Endothelial cell of umbilical vein (primary cell): ENCODE data around the gene JDP2.

Experiments
- EZH2 ChIP-seq: IDR thresholded peaks from 2 replicates; pipeline ENCODE4 v1.6.1; 2012; ENCODE audit warnings: borderline replicate concordance, low read depth, mild to moderate bottlenecking, moderate library complexity, low read length, inconsistent platforms; ENCODE audit not compliant: severe bottlenecking
- JUN ChIP-seq: IDR thresholded peaks from 2 replicates; pipeline ENCODE4 v1.6.1; 2011; ENCODE audit warnings: borderline replicate concordance, low read depth; ENCODE audit not compliant: insufficient read length, insufficient read depth
- POLR2A ChIP-seq: IDR thresholded peaks from 2 replicates; pipeline ENCODE4 v1.6.1; 2012; ENCODE audit warnings: low read depth, mild to moderate bottlenecking, control low read depth, low read length
- TF ChIP-seq, protein P1 (sequence below), 2 donors: IDR thresholded peaks; 1 replicate in 1 of 2; 2 replicates in 1 of 2; pipeline ENCODE4 v1.5.1; 2011; ENCODE audit warnings: low read length in 2 of 2, mild to moderate bottlenecking in 2 of 2, moderate library complexity in 2 of 2, control low read depth in 1 of 2, inconsistent platforms in 1 of 2, low read depth in 1 of 2; ENCODE audit not compliant: insufficient read depth in 1 of 2; ENCODE audit errors: extremely low read depth in 1 of 2
- TF ChIP-seq, protein P2 (sequence below): IDR thresholded peaks from 2 replicates; pipeline ENCODE4 v1.6.1; 2011; ENCODE audit not compliant: insufficient read depth, insufficient read length

DNA sequence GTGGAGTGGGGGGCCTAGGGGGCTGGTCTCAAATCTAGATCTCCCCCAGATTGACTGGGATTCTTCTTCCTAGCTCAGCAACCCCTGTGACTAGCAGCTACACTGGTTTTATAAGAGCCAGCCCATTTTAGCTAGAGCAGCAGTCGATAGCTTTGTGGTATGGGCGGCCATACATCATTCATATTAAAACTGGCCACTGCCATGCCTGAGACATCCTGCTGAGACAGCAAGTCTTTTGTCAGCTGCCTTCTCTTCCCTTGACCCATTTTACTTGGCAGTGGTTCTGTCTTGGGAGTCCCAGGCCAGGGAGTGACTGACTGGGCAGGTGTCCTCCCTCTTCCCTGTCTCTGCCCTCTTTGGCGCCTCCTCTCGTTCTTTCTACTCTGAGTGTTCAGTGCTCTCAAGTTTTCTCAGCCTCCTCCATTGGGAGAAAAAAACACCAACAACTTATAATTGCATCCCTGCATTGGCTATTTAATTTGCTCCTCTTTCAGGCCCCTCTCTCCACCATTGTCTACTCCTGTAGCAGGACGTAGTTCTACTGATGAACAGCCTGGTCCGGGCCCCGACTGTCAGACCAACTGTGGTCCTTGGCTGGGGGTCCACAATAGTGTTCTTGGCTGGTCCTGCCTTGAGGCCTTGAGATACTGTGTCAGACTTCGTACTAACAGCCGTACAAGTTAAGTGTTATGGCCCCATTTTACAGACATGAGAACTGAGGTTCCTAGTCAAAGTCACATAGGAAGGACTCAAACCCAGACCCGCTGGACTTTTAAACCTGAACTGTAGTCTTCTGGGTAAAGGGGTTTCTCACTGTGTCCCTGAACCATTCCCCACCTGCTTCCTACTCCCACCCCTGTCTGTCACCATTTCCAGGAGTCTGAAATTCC, 18.3 kb upstream of the JDP2 start:
- TF ChIP-seq, protein P1, sequence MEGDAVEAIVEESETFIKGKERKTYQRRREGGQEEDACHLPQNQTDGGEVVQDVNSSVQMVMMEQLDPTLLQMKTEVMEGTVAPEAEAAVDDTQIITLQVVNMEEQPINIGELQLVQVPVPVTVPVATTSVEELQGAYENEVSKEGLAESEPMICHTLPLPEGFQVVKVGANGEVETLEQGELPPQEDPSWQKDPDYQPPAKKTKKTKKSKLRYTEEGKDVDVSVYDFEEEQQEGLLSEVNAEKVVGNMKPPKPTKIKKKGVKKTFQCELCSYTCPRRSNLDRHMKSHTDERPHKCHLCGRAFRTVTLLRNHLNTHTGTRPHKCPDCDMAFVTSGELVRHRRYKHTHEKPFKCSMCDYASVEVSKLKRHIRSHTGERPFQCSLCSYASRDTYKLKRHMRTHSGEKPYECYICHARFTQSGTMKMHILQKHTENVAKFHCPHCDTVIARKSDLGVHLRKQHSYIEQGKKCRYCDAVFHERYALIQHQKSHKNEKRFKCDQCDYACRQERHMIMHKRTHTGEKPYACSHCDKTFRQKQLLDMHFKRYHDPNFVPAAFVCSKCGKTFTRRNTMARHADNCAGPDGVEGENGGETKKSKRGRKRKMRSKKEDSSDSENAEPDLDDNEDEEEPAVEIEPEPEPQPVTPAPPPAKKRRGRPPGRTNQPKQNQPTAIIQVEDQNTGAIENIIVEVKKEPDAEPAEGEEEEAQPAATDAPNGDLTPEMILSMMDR (IDR thresholded peaks at IDR 0.05; ENCODE audit: extremely low read depth in 1 of 2, insufficient read depth in 1 of 2, low read depth in 1 of 2, low read length in 2 of 2), result no peak
- TF ChIP-seq JUN (no peak), EZH2 (no peak), POLR2A (no peak)
- TF ChIP-seq, protein P2, sequence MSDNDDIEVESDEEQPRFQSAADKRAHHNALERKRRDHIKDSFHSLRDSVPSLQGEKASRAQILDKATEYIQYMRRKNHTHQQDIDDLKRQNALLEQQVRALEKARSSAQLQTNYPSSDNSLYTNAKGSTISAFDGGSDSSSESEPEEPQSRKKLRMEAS, result no peak
